ENCODE measurements around the gene AFP. TPM values are rescaled to one million over a fixed set of nuclear protein-coding genes. Genes with fewer than 3 reads are reported as not detected.

The AFP gene
- total and polyA plus RNA-seq, 2 donors (not counting 1 experiment from before 2014, with no cell fraction given): not detected

- no peak overlapping the region for H3K4me3 Mint-ChIP-seq
- H3K27me3 ChIP-seq (replicated peaks in 1 of 4; ENCODE audit: control extremely low read depth in 1 of 4, control insufficient read depth in 3 of 4, insufficient read depth in 4 of 4, low read length in 3 of 4): no peaks in the 10 kb centered on the region
- intact Hi-C loops (cut with micrococcal nuclease): no loop called here
- no peak overlapping the region for H2AFZ ChIP-seq (ENCODE audit: insufficient read depth, low read depth, low read length, poor library complexity, severe bottlenecking)
- ChIA-PET POLR2A (no interaction called here), CTCF (no interaction called here)
- H3K4me1 Mint-ChIP-seq: no peaks in the 10 kb centered on the region
- H3K27me3 Mint-ChIP-seq: peaks cover 3% of the 10 kb centered on the region
- H3K4me1 ChIP-seq (ENCODE audit: control insufficient read depth in 2 of 2, insufficient read depth in 2 of 2, low read length in 2 of 2): no peaks in the 10 kb centered on the region
- H3K4me3 ChIP-seq (ENCODE audit: control extremely low read depth in 1 of 5, extremely low read depth in 1 of 5, insufficient read depth in 1 of 5, low read depth in 2 of 5, low read length in 4 of 5): no peak overlapping the region
- WGBS (ENCODE audit: insufficient coverage): 100% methylated on average over 1 of the region's 6 CpGs
- H3K27ac Mint-ChIP-seq: no peak overlapping the region
- ATAC-seq (ENCODE audit: low read depth) (no peak), DNase-seq (no peak)
- H3K9me3 ChIP-seq (ENCODE audit: control extremely low read depth in 1 of 3, control insufficient read depth in 2 of 3, insufficient read depth in 1 of 3, low read length in 2 of 3): no peaks in the 10 kb centered on the region
- H3K27ac ChIP-seq (ENCODE audit: low read length in 2 of 2): no peak overlapping the region
- no peaks in the 10 kb centered on the region for H3K79me2 ChIP-seq (ENCODE audit: control insufficient read depth, insufficient read depth, low read length)
- H4K20me1 ChIP-seq (ENCODE audit: control insufficient read depth, insufficient read depth, low read length, poor library complexity, severe bottlenecking): no peaks in the 10 kb centered on the region
- no peak for TF ChIP-seq EZH2 (IDR thresholded peaks at IDR 0.05; ENCODE audit: borderline replicate concordance, insufficient read depth, low read depth, low read length, poor library complexity, severe bottlenecking)
- TF ChIP-seq CTCF (IDR thresholded peaks at IDR 0.05): no peak
- no peaks in the 10 kb centered on the region for H3K9me3 Mint-ChIP-seq (ENCODE audit: insufficient read depth)
- no peaks in the 10 kb centered on the region for H3K36me3 ChIP-seq (replicated peaks in 1 of 2; ENCODE audit: control extremely low read depth in 1 of 2, control insufficient read depth in 1 of 2, extremely low read depth in 1 of 2, insufficient read depth in 2 of 2, low read length in 1 of 2)
- no peak overlapping the region for H3K4me2 ChIP-seq (replicated peaks; ENCODE audit: low read depth, low read length, poor library complexity, severe bottlenecking)
- H3K9ac ChIP-seq (ENCODE audit: low read length): no peak overlapping the region
These were observed 26.8 kb upstream of the AFP start for GRCh38 chr4:73409012-73409862.

GRCh38 chr4:73409978-73410548, 26.0 kb upstream of the AFP start:
- no peaks in the 10 kb centered on the region for H3K9me3 Mint-ChIP-seq (ENCODE audit: insufficient read depth)
- Histone ChIP-seq H3K79me2 (ENCODE audit: control insufficient read depth, insufficient read depth, low read length) (no peaks in the 10 kb centered on the region), H3K4me3 (ENCODE audit: control extremely low read depth in 1 of 5, extremely low read depth in 1 of 5, insufficient read depth in 1 of 5, low read depth in 2 of 5, low read length in 4 of 5) (no peak overlapping the region), H3K27ac (ENCODE audit: low read length in 2 of 2) (no peak overlapping the region), H4K20me1 (ENCODE audit: control insufficient read depth, insufficient read depth, low read length, poor library complexity, severe bottlenecking) (no peaks in the 10 kb centered on the region), H3K27me3 (replicated peaks in 1 of 4; ENCODE audit: control extremely low read depth in 1 of 4, control insufficient read depth in 3 of 4, insufficient read depth in 4 of 4, low read length in 3 of 4) (no peaks in the 10 kb centered on the region), H2AFZ (ENCODE audit: insufficient read depth, low read depth, low read length, poor library complexity, severe bottlenecking) (no peak overlapping the region), H3K4me1 (ENCODE audit: control insufficient read depth in 2 of 2, insufficient read depth in 2 of 2, low read length in 2 of 2) (no peaks in the 10 kb centered on the region), H3K9me3 (ENCODE audit: control extremely low read depth in 1 of 3, control insufficient read depth in 2 of 3, insufficient read depth in 1 of 3, low read length in 2 of 3) (no peaks in the 10 kb centered on the region), H3K9ac (ENCODE audit: low read length) (no peak overlapping the region), H3K4me2 (replicated peaks; ENCODE audit: low read depth, low read length, poor library complexity, severe bottlenecking) (no peak overlapping the region), H3K36me3 (replicated peaks in 1 of 2; ENCODE audit: control extremely low read depth in 1 of 2, control insufficient read depth in 1 of 2, extremely low read depth in 1 of 2, insufficient read depth in 2 of 2, low read length in 1 of 2) (no peaks in the 10 kb centered on the region)
- H3K27ac Mint-ChIP-seq: no peak overlapping the region
- intact Hi-C loops (cut with micrococcal nuclease): no loop called here
- ChIA-PET CTCF (no interaction called here), POLR2A (no interaction called here)
- no peak for TF ChIP-seq CTCF (IDR thresholded peaks at IDR 0.05)
- TF ChIP-seq EZH2 (IDR thresholded peaks at IDR 0.05; ENCODE audit: borderline replicate concordance, insufficient read depth, low read depth, low read length, poor library complexity, severe bottlenecking): no peak
- no peaks in the 10 kb centered on the region for H3K4me1 Mint-ChIP-seq
- WGBS (ENCODE audit: insufficient coverage): 90% methylated on average over 2 of the region's 8 CpGs
- DNase-seq: no peak
- H3K27me3 Mint-ChIP-seq: peaks cover 3% of the 10 kb centered on the region
- no peak overlapping the region for H3K4me3 Mint-ChIP-seq
- ATAC-seq (ENCODE audit: low read depth): no peak
